HAP-1 (cell line): Measurements from ENCODE around the gene PRKAR1B.

Experiments
- DNase-seq, 2 experiments: peaks; one replicate each; pipeline ENCODE4 v3.0.0-alpha.2; 2016 to 2020; ENCODE audit warnings: low spot score in 2 of 2
- H3K27me3 ChIP-seq: fragments of 250-450 bp; sonication (Bioruptor Pico); 2 replicates; pipeline ENCODE4 v1.5.1; 2020; ENCODE audit warnings: low read depth, mild to moderate bottlenecking, moderate library complexity
- H3K36me3 ChIP-seq: fragments of 250-450 bp; sonication (Bioruptor Pico); replicated peaks from 2 replicates; pipeline ENCODE4 v1.5.1; 2020; ENCODE audit warnings: mild to moderate bottlenecking
- H3K4me1 ChIP-seq: fragments of 250-450 bp; sonication (Bioruptor Pico); 2 replicates; pipeline ENCODE4 v1.5.1; 2020; ENCODE audit warnings: mild to moderate bottlenecking
- H3K4me3 ChIP-seq: fragments of 250-450 bp; sonication (Bioruptor Pico); 2 replicates; pipeline ENCODE4 v1.5.1; 2020; ENCODE audit warnings: mild to moderate bottlenecking, moderate library complexity
- H3K9me3 ChIP-seq: fragments of 250-450 bp; sonication (Bioruptor Pico); 2 replicates; pipeline ENCODE4 v1.5.1; 2020; ENCODE audit warnings: mild to moderate bottlenecking, moderate library complexity
- in situ Hi-C: fragments of 300-500 bp; cut with MboI; formaldehyde crosslinking; loops from 3 replicates; pipeline ENCODE4 v1.14.3; 2020; ENCODE audit warnings: low sequenced_read_pairs, inconsistent platforms, mixed read lengths

Gene PRKAR1B

GRCh38 chr7:676246-676971 lies 50.7 kb downstream of the PRKAR1B start:
- DNase-seq: no peak
- in situ Hi-C loops: no loop called here
- H3K4me3 ChIP-seq: no peak overlapping the region
- no peaks in the 10 kb centered on the region for H3K4me1 ChIP-seq
- H3K36me3 ChIP-seq: no peaks in the 10 kb centered on the region; the same call in none of the 2 replicates
- H3K9me3 ChIP-seq: no peaks in the 10 kb centered on the region
- H3K27me3 ChIP-seq: no peaks in the 10 kb centered on the region

- Histone ChIP-seq H3K27me3 (no peaks in the 10 kb centered on the region), H3K4me3 (no peak overlapping the region), H3K36me3 (no peaks in the 10 kb centered on the region; the same call in none of the 2 replicates), H3K9me3 (no peaks in the 10 kb centered on the region), H3K4me1 (no peaks in the 10 kb centered on the region)
- DNase-seq: no peak
- in situ Hi-C loops: no loop called here
Observed at GRCh38 chr7:674454-675410, 52.3 kb downstream of the PRKAR1B start.

GRCh38 chr7:673681-674453 lies 53.2 kb downstream of the PRKAR1B start:
- H3K4me3 ChIP-seq: no peak overlapping the region
- no peaks in the 10 kb centered on the region for H3K9me3 ChIP-seq
- no peak for DNase-seq
- no peaks in the 10 kb centered on the region for H3K27me3 ChIP-seq
- in situ Hi-C loops: no loop called here
- H3K36me3 ChIP-seq: no peaks in the 10 kb centered on the region; the same call in none of the 2 replicates
- H3K4me1 ChIP-seq: no peaks in the 10 kb centered on the region

GRCh38 chr7:672891-673290 lies 54.2 kb downstream of the PRKAR1B start:
- H3K9me3 ChIP-seq: no peaks in the 10 kb centered on the region
- in situ Hi-C loops: no loop called here
- no peak overlapping the region for H3K4me3 ChIP-seq
- no peaks in the 10 kb centered on the region for H3K27me3 ChIP-seq
- DNase-seq: no peak
- H3K4me1 ChIP-seq: no peaks in the 10 kb centered on the region
- H3K36me3 ChIP-seq: no peaks in the 10 kb centered on the region; the same call in 1 of the 2 replicates

GRCh38 chr7:671415-672042 lies 55.6 kb downstream of the PRKAR1B start:
- Histone ChIP-seq H3K4me1 (no peaks in the 10 kb centered on the region), H3K9me3 (no peaks in the 10 kb centered on the region), H3K36me3 (no peaks in the 10 kb centered on the region; the same call in 1 of the 2 replicates), H3K4me3 (no peak overlapping the region), H3K27me3 (no peaks in the 10 kb centered on the region)
- DNase-seq: no peak
- in situ Hi-C loops: no loop called here

GRCh38 chr7:670501-671390 lies 56.3 kb downstream of the PRKAR1B start:
- no peak for DNase-seq
- in situ Hi-C loops: no loop called here
- no peaks in the 10 kb centered on the region for H3K27me3 ChIP-seq
- no peak overlapping the region for H3K4me3 ChIP-seq
- no peaks in the 10 kb centered on the region for H3K4me1 ChIP-seq
- no peaks in the 10 kb centered on the region for H3K9me3 ChIP-seq
- H3K36me3 ChIP-seq: no peaks in the 10 kb centered on the region; the same call in 1 of the 2 replicates

- Histone ChIP-seq H3K4me3 (no peak overlapping the region), H3K9me3 (no peaks in the 10 kb centered on the region), H3K4me1 (no peaks in the 10 kb centered on the region), H3K27me3 (no peaks in the 10 kb centered on the region), H3K36me3 (no peaks in the 10 kb centered on the region)
- in situ Hi-C loops: no loop called here
- DNase-seq: no peak
Observed at GRCh38 chr7:668958-669357, 58.1 kb downstream of the PRKAR1B start.

GRCh38 chr7:668139-668931 lies 58.7 kb downstream of the PRKAR1B start:
- Histone ChIP-seq H3K4me3 (no peak overlapping the region), H3K27me3 (no peaks in the 10 kb centered on the region), H3K9me3 (no peaks in the 10 kb centered on the region), H3K36me3 (no peaks in the 10 kb centered on the region), H3K4me1 (no peaks in the 10 kb centered on the region)
- no peak for DNase-seq
- in situ Hi-C loops: no loop called here

GRCh38 chr7:666454-667292 lies 60.4 kb downstream of the PRKAR1B start:
- Histone ChIP-seq H3K4me3 (no peak overlapping the region), H3K27me3 (no peaks in the 10 kb centered on the region), H3K9me3 (no peaks in the 10 kb centered on the region), H3K4me1 (no peaks in the 10 kb centered on the region), H3K36me3 (no peaks in the 10 kb centered on the region)
- in situ Hi-C loops: no loop called here
- no peak for DNase-seq

- DNase-seq: no peak
- H3K9me3 ChIP-seq: no peaks in the 10 kb centered on the region
- H3K4me3 ChIP-seq: no peak overlapping the region
- H3K4me1 ChIP-seq: no peaks in the 10 kb centered on the region
- no peaks in the 10 kb centered on the region for H3K27me3 ChIP-seq
- H3K36me3 ChIP-seq: no peaks in the 10 kb centered on the region
- in situ Hi-C loops: no loop called here
Observed at GRCh38 chr7:665736-666453, 61.2 kb downstream of the PRKAR1B start.
